ENCODE results near the gene ATP11A.

Gene ATP11A

DNA sequence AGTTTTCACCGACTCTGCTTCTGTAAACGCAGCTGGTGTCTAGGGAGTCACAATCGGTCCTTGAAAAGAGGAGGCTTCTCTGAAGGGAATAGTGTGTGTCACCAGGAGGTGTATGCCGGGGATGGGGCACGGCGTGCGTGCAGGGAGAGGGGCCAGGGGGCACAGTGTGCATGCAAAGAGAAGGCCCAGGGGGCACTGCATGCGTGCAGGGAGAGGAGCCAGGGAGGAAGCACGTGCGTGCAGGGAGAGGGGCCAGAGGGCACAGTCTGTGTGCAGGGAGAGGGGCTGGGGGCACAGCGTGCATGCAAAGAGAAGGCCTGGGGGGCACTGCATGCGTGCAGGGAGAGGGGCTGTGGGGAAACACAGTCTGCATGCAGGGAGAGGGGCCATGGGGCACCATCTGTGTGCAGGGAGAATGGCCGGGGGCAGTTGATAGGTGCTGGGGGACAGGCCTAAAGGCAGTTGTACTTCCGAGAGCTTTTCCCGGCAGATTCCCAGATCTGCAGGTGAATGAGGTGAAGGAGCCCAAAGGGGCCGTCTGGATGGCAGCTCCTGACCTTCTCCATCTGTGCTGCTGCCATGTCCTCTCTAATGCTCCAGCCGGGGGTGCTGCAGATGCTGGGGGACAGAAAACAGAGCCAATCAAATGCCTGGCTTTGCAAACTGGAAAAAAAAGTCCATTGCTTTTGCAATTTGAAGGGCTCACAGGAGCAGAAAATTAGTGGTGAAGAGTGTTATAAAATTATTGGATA, 36.4 kb downstream of the ATP11A start:
- DNase-seq (ENCODE audit: low read depth) = no peak

DNA sequence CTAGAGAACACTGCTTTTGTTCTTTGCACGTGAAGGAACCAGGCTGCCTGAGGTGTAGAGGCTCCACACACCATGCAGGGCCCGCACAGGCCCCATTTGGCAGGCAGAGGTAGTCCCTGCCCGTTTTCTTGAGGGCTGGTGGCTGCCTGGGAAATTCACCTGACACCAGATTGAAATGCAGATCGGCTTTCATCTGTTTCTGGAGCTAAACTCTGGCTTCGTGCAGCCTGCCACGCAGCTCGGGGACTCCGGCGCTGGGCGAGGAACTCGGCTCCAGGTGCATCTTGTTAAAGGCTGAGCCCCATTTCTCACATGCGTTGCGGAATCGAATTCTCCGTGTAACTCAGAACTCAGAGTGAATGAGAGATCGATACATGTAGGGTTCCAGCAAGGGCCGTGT, 37.7 kb downstream of the ATP11A start:
- H3K4me3 ChIP-seq (ENCODE audit: low read depth, low read length) = no peak overlapping the region
- TF ChIP-seq, protein P1, sequence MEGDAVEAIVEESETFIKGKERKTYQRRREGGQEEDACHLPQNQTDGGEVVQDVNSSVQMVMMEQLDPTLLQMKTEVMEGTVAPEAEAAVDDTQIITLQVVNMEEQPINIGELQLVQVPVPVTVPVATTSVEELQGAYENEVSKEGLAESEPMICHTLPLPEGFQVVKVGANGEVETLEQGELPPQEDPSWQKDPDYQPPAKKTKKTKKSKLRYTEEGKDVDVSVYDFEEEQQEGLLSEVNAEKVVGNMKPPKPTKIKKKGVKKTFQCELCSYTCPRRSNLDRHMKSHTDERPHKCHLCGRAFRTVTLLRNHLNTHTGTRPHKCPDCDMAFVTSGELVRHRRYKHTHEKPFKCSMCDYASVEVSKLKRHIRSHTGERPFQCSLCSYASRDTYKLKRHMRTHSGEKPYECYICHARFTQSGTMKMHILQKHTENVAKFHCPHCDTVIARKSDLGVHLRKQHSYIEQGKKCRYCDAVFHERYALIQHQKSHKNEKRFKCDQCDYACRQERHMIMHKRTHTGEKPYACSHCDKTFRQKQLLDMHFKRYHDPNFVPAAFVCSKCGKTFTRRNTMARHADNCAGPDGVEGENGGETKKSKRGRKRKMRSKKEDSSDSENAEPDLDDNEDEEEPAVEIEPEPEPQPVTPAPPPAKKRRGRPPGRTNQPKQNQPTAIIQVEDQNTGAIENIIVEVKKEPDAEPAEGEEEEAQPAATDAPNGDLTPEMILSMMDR (IDR thresholded peaks at IDR 0.05; ENCODE audit: low read depth, low read length, missing control alignments) = no peak
- DNase-seq (ENCODE audit: low read depth) = no peak

More for the DNA sequence above, 36.4 kb downstream of the ATP11A start:
- H3K4me3 ChIP-seq (ENCODE audit: low read depth, low read length) = no peak overlapping the region
- TF ChIP-seq, protein P1 (IDR thresholded peaks at IDR 0.05; ENCODE audit: low read depth, low read length, missing control alignments) = no peak

DNA sequence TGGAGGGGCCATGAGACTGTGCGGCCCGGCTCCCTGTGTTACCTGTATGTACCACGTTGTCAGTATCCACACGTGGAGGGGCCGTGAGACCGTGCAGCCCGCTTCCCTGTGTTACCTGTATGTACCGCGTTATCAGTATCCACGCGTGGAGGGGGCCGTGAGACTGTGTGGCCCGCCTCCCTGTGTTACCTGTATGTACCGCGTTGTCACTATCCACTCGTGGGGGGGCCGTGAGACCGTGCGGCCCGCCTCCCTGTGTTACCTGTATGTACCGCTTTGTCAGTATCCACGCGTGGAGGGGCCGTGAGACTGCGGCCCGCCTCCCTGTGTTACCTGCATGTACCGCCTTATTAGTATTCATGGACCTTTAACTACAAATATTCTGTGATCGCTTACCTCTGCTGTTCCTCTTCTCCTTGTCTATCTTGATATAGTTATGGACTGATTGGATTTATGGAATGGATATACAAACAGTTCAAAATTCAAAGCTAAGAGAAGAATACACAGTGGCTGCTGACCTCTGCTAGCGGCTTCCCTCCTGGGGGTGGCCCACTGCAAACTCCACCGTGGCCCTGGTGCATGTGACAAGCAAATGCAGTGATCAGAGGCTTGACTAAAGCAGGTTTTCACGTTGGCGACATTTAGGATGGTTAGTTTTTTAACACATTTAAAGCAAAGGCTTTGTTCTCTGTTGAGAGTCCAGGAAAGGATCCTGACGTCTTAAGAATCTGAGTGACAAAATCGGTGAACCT, 38.7 kb downstream of the ATP11A start:
- TF ChIP-seq, protein P1 (IDR thresholded peaks at IDR 0.05; ENCODE audit: low read depth, low read length, missing control alignments) = no peak
- H3K4me3 ChIP-seq (ENCODE audit: low read depth, low read length) = no peak overlapping the region
- DNase-seq (ENCODE audit: low read depth) = no peak

DNA sequence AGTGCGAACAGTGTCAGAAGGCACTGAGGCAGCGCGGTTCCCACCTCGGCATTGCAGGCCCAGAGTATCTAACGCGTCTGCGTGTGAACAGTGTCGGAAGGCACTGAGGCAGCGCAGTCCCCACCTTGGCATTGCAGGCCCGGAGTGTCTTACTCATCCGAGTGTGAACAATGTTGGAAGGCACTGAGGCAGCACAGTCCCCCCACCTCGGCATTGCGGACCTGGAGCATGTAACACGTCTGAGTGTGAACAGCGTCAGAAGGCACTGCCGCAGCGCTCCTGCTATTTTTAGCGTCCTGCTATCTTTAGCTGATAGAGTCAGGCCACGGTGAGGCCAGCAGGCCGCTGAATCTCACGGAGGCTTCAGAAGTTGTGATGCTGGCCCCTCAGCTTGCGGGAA, 39.6 kb downstream of the ATP11A start:
- H3K4me3 ChIP-seq (ENCODE audit: low read depth, low read length) = no peak overlapping the region
- TF ChIP-seq, protein P1 (IDR thresholded peaks at IDR 0.05; ENCODE audit: low read depth, low read length, missing control alignments) = no peak
- no peak for DNase-seq (ENCODE audit: low read depth)

DNA sequence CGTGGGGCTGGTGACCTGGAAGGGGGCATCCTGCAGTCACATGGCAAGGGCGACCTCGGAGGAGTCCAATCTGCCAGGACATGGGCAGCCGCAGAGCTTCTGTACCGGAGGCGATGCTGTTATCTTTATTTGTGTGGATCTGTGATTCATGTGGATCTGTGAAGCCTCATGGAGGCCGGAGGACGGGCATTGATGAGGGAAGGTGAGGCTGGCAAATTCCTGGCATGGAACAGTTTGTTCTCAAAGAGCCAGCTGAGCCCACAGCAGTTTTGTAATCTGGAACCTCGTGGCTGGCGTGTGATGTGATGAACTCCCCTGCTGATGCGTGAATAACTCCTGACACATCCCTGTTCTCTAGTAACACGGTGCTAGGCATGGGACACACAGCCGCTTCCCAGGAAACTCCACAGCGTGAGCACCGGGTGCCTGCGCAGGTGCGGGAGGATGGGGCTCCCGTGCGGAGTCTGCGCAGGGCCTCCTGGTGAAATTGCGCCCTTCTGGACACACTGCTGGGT, 40.4 kb downstream of the ATP11A start:
- TF ChIP-seq, protein P1 (IDR thresholded peaks at IDR 0.05; ENCODE audit: low read depth, low read length, missing control alignments) = no peak
- no peak overlapping the region for H3K4me3 ChIP-seq (ENCODE audit: low read depth, low read length)
- DNase-seq (ENCODE audit: low read depth) = no peak

DNA sequence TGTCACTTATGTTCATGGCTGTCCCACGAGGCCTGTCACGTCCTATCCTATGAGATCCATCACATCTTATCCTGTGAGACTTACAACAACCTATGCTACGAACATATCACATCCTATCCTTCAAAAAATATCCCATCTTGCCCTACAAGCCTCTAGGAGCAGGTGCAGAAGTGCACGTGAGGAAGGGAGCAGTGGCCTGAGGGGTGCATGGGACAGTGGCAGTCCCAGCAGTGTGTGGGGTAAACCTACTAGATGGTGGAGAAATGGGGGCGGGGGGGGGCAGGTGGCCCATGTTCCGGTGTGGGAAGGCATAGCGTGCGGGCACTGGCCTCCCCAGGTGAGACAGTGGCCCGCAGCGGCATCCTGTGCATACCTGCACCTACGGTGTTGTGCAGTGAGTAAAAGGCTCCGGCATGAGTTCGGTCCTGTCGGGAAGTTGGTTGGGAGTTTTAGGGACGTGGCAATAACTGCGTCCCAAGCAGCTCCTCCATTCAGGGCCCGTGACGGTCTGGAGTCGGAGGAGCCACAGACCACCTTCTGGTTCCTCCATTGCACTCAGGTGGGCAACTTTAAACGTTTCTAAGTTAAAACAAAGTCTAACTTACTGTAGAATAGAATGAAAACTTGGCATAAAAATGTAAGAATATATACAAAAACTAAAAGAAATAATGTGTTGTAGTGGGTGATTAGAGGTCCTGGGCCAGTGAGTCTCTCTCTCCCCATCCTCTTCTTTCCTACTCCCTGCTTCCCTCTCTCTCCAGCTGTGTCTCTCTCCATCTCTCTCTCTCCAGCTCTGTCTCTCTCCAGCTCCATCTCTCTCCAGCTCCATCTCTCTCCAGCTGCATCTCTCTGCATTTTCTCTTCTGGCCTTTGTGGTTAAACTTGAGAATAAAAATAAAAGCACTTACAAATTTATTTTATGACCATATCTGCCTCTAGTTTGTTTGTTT, 42.1 kb downstream of the ATP11A start:
- no peak for DNase-seq (ENCODE audit: low read depth)
- TF ChIP-seq, protein P1 (IDR thresholded peaks at IDR 0.05; ENCODE audit: low read depth, low read length, missing control alignments) = no peak
- no peak overlapping the region for H3K4me3 ChIP-seq (ENCODE audit: low read depth, low read length)
